Mucosa of stomach (tissue), 1 donor: ENCODE measurements around the gene RGS9.

Experiments used
- H3K27me3 ChIP-seq: one replicate; pipeline ENCODE4 v1.7.0; 2013; ENCODE audit warnings: mild to moderate bottlenecking, low read length; ENCODE audit not compliant: control insufficient read depth, insufficient read depth
- H3K36me3 ChIP-seq: one replicate; pipeline ENCODE4 v1.7.0; 2013; ENCODE audit warnings: low read length; ENCODE audit not compliant: control insufficient read depth, insufficient read depth
- H3K4me1 ChIP-seq: one replicate; pipeline ENCODE4 v1.7.0; 2013; ENCODE audit warnings: mild to moderate bottlenecking, low read length; ENCODE audit not compliant: control insufficient read depth, insufficient read depth
- H3K4me3 ChIP-seq: one replicate; pipeline ENCODE4 v1.7.0; 2013; ENCODE audit warnings: low read length
- H3K9ac ChIP-seq: one replicate; pipeline ENCODE4 v1.7.0; 2013; ENCODE audit warnings: mild to moderate bottlenecking, low read length, moderate library complexity
- H3K9me3 ChIP-seq: one replicate; pipeline ENCODE4 v1.7.0; 2013; ENCODE audit warnings: mild to moderate bottlenecking, low read length, moderate library complexity; ENCODE audit not compliant: control insufficient read depth
- donor health status: Pancreatic carcinoma.

RGS9 gene

DNA sequence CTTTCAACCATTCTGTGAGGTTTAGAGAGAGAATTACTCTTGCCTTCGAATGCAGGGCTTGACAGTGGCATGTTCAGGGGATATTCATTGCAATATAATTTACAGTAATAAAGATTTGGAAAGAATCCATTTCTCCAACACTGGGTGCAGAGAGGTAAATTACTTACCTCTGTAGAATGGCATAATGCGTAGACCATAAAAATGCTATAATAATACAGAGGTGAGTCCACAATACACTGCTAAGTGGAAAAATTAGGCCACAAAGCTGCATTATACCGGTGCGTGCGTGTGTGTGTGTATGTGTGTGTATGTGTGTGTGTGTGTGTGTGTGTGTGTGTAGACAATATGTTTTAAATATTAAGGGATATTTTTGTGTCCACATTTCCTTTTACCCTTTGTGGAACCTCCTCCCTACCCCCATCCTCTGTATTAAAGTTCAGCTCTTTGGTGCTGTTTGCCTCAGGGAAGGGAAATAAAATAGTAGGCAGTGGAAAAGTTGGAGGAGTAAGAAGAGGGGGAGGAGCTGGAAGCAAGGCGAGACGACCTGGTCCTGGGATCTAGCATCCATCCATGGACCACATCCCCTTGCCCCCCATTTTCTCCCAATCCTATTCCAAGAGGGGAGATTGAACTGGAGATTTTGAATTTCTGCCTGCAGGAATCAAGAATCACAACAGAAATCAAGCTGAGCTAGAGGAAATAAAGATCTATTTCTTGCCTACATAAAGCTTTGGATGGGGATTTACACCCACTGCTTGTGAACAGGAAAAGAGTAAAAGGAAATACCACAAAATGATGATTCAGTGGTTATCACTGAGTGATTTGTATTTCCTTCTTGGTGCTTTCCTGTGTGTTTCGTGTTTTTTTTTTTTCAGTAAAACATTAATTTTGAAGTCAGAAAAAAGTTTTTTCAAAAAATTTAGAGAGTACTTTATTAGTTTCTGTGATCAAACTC, 124.8 kb downstream of the RGS9 start:
- H3K4me3 ChIP-seq, result no peak overlapping the region
- H3K9ac ChIP-seq, result no peak overlapping the region
- H3K27me3 ChIP-seq, result no peaks in the 10 kb centered on the region
- no peaks in the 10 kb centered on the region for H3K9me3 ChIP-seq
- H3K4me1 ChIP-seq, result no peaks in the 10 kb centered on the region
- H3K36me3 ChIP-seq, result no peaks in the 10 kb centered on the region

DNA sequence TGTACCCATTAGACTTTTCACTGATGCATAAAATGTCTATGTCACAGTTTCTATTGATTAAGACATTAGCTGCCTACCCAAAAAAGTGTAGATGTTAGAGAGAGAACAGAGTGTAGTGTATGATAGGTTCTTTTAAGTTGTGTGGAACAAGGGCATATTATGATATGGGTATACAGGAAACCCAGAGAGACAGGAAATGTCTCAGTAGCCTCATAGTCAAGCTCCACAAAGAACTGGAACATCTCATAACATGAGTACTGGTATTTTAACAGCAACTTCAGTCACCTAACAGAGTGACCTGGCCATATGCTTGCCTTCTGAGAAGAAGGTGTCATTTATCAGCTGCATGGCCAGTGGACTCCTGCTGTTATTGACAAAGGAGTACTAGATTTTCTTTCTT, 128.1 kb downstream of the RGS9 start:
- no peak overlapping the region for H3K4me3 ChIP-seq
- no peaks in the 10 kb centered on the region for H3K27me3 ChIP-seq
- no peaks in the 10 kb centered on the region for H3K9me3 ChIP-seq
- H3K9ac ChIP-seq, result no peak overlapping the region
- no peaks in the 10 kb centered on the region for H3K4me1 ChIP-seq
- no peaks in the 10 kb centered on the region for H3K36me3 ChIP-seq

DNA sequence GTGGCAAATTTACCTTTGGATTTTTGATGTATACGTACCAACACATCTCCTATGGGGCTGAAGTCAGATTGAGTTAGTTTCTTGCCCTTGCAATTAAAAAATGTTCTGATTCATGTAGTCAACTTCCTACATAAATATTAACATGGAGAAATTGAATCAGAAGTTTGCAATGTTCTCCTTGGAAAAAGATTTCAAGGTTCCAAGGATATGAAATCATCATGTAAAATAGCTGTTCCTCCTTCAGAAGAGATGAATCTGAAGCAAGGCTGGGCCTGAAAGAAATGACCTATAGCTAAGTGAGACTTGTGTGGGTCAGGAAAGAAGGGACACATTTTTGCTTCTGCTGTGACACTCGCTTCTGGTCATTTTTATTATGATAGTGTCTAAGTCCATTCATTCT, 131.7 kb downstream of the RGS9 start:
- no peaks in the 10 kb centered on the region for H3K9me3 ChIP-seq
- H3K4me3 ChIP-seq, result no peak overlapping the region
- no peak overlapping the region for H3K9ac ChIP-seq
- H3K27me3 ChIP-seq, result no peaks in the 10 kb centered on the region
- no peaks in the 10 kb centered on the region for H3K36me3 ChIP-seq
- H3K4me1 ChIP-seq, result no peaks in the 10 kb centered on the region

DNA sequence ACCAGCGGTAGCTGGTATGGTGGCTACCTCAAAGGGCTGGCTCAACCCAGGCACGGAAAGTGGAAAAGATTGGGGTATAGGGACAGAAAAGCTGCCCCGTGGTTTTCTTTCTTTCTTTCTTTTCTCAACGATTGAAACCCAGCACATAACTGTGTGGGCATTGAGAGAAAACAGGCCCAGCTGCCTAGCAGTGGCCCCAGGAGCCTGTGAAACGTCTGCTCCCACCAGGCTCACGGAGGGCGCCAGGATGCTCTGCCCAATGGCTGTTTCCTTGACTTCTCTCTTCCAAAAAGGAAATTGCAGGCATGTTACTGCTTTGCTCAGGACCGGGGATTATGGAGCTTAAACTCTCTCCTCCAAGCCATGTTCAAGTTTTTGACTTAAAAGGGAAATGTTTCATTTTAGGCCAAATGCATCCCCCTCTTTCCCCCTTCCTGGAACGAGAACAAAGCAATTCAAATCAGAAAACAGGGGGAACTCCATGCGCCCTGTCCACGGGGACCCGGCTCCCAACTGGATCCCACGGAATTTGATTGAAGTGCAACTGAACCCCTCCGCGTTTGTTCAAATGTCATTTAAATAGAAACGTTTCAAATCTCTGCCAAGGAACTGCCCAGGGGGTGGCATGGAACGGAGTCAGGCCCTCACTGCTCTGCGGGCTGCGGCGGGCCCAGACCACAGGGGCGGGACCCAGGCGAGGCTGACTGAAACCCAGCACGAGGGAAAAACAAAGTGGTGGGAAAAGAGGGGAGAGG, 133.5 kb downstream of the RGS9 start:
- Histone ChIP-seq H3K9me3 (no peaks in the 10 kb centered on the region), H3K27me3 (no peaks in the 10 kb centered on the region), H3K4me1 (no peaks in the 10 kb centered on the region), H3K36me3 (no peaks in the 10 kb centered on the region), H3K4me3 (no peak overlapping the region), H3K9ac (no peak overlapping the region)

DNA sequence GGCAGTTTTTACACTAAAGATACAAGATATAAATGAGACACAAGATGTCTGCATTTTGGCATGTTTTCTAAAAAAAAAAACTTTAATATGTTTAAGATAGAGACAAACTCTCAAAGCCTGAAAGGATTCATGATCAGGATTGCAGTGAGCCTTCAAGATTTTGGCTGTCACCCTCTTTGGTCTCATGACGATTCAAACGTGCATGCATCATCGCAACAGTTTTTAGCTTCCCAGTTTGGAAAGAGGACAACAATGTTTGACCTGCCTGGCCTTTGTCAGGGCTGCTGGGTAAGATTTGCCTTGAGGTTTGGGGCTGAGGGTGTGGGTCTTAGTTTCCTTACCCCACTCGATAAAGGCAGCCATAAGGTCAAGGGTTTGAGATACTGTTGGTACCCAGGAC, 134.1 kb downstream of the RGS9 start:
- Histone ChIP-seq H3K4me1 (no peaks in the 10 kb centered on the region), H3K36me3 (no peaks in the 10 kb centered on the region), H3K27me3 (no peaks in the 10 kb centered on the region), H3K4me3 (no peak overlapping the region), H3K9me3 (no peaks in the 10 kb centered on the region), H3K9ac (no peak overlapping the region)
